HK-2 (cell line): ENCODE results near the gene SDK2.

Experiments used
- DNase-seq: peaks from one replicate; pipeline ENCODE4 v3.0.0-alpha.2; 2018; ENCODE audit not compliant: unreplicated experiment

Gene SDK2, protein sequence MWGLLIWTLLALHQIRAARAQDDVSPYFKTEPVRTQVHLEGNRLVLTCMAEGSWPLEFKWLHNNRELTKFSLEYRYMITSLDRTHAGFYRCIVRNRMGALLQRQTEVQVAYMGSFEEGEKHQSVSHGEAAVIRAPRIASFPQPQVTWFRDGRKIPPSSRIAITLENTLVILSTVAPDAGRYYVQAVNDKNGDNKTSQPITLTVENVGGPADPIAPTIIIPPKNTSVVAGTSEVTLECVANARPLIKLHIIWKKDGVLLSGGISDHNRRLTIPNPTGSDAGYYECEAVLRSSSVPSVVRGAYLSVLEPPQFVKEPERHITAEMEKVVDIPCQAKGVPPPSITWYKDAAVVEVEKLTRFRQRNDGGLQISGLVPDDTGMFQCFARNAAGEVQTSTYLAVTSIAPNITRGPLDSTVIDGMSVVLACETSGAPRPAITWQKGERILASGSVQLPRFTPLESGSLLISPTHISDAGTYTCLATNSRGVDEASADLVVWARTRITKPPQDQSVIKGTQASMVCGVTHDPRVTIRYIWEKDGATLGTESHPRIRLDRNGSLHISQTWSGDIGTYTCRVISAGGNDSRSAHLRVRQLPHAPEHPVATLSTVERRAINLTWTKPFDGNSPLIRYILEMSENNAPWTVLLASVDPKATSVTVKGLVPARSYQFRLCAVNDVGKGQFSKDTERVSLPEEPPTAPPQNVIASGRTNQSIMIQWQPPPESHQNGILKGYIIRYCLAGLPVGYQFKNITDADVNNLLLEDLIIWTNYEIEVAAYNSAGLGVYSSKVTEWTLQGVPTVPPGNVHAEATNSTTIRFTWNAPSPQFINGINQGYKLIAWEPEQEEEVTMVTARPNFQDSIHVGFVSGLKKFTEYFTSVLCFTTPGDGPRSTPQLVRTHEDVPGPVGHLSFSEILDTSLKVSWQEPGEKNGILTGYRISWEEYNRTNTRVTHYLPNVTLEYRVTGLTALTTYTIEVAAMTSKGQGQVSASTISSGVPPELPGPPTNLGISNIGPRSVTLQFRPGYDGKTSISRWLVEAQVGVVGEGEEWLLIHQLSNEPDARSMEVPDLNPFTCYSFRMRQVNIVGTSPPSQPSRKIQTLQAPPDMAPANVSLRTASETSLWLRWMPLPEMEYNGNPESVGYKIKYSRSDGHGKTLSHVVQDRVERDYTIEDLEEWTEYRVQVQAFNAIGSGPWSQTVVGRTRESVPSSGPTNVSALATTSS (N-terminal part only)

DNA sequence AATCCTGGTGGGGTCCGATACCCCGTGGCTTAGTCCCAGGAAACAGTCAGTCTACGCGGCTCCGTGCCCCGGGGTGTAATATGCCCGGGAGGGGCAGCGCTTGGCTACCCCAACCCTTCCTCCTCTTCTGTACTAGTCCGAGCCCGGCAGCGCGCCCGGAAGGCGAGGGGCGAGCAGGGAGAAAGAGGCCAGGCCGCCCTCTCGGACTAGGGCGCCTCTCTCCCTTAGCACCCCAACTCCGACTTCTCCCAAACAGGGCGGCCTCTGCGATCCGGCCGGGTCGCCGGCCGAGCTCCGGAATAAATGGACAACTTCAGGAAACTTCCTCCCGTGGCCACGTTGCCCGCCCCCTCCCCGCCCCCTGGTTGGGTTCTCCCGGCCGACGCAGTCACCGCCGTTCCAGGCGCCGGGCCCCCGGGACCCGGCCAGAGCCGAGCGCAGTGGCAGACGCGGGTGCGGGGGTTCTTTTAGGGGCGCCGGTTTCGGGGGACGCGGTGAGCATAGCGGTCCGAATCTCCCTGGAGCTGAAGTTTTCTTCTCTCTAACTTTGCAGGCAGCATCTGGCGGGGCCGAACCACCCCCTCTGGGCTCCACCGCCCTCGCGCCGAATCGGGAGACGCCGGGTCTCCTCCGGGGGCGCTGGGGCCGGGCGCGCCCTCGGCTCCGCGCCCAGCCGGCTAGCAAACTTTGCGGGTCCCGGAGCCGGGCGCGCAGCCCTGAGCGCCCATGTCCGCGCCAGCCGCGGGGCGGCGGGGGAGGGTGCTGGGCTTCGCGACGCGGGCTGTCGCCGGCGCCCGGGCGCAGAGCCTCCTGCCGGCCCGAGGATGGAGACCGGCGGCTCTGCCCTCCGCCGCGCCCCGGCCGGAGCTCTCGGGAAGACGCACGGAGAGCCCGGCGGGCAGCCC is at the start of gene SDK2:
Gene SDK2 (minus strand): TSS at position 301 of the 905 bp plus-strand sequence. CDS start 357 bp downstream, outside the sequence.
- DNase-seq, result no peak

- DNase-seq, result no peak
These were observed 48.8 kb upstream of the SDK2 start for GRCh38 chr17:73693071-73693470.

DNA sequence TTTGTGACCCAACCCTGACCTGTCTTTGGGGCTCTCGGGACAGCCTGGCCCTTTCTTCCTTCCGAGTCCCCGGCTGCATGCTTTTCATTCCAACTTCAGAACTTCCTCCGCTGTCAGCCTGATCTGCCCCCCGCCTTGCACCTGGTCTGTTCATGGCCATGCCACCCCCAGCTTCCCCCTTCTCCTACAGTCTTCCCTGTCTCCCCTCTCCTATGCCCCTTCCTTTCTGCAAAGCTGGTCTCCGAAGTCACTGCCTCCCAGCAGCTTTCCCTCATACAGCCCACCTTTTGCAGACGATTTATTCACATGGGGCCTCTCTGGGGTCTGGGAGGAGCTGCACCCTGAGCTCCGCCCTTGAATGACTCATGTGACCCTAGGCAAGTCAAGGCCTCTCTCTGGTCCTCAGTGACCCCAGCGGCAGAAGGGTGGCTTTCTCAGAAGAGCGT is 47.1 kb upstream of the SDK2 start:
- DNase-seq, result no peak

DNA sequence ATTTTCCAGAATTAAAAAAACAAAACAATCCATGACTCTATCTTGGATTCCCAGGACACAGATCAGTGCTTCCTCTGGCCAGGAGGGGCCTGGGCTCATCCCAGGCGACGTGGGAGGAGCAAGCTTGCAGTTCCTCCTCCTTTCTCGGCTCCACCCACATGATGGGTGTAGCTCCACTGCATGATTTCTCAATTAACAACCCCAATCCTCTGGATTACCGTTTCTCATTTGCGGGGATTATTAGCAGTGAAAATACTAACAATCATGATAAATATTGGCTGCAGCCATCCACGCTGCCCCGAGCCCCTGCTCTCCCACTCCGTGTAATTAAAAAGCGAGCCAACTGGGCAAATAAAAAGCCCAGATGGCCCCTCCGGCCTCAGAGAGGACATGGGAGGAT is 46.4 kb upstream of the SDK2 start:
- no peak for DNase-seq

- DNase-seq, result no peak
These were observed 45.5 kb upstream of the SDK2 start for GRCh38 chr17:73689596-73690275.

- DNase-seq, result no peak
These were observed 42.7 kb upstream of the SDK2 start for GRCh38 chr17:73686961-73687360.

DNA sequence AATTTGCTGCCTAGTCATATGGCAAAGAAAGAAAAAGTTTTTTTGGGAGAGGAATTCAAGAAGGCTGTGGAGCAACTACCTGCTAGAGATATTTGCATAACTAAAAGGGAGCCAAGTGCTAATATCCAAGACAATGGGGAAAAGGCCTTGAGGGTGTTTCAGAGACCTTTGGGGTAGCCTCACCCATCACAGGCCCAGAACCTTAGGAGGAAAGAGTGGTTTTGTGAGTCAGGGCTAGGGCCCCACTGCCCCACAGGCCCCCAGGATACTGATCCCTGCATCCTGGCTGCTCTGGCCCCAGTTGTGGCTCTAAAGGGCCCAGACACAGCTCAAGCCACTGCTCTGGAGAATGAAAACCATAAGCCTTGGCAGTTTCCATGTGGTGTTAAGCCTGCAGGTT is 41.9 kb upstream of the SDK2 start:
- DNase-seq, result no peak

GRCh38 chr17:73684183-73684582 is 39.9 kb upstream of the SDK2 start:
- DNase-seq, result no peak

GRCh38 chr17:73683771-73684170 is 39.5 kb upstream of the SDK2 start:
- no peak for DNase-seq

DNA sequence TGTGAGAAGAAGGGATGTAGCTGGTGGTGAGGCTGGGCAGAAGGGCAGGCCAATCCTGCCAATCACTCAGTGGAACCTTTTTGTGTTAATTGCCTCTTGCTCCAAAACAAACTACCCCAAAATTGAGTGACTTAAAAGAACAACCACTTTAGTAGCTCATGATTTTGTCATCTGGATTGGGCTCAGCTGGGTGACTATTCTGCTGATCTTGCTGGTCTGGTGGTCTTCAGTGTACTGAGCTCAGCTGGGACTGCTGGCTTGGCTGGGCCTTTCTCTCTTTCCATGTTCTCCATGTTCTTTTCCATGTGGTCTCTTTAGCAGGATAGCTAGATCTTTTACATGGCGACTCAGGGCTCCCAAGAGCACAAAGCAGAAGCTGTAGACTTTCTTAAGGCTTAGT is 37.7 kb upstream of the SDK2 start:
- DNase-seq, result no peak

DNA sequence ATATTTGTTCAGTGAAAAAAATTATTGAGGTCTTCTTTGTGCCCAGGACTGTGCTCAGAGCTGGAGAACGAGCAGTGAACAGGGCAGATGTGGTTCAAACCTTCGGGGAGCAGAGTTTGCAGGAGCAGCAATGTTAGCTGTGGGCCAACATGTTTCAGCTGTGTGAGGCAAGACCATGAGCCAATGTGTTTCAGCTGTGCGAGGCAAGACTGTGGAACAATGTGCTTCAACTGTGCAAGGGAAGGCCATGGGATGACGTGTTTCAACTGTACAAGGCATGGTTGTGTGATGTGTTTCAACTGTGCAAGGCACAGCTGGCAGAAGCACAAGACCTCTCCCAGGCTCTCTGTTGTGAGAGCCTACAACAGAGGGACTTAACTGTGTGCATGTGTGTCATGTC is 35.2 kb upstream of the SDK2 start:
- DNase-seq, result no peak

- DNase-seq, result no peak
These were observed 34.8 kb upstream of the SDK2 start for GRCh38 chr17:73678999-73679398.

- DNase-seq, result no peak
These were observed 25.5 kb upstream of the SDK2 start for GRCh38 chr17:73669771-73670170.

- no peak for DNase-seq
These were observed 23.1 kb upstream of the SDK2 start for GRCh38 chr17:73667181-73667959.

GRCh38 chr17:73663614-73664013 is 19.4 kb upstream of the SDK2 start:
- no peak for DNase-seq

DNA sequence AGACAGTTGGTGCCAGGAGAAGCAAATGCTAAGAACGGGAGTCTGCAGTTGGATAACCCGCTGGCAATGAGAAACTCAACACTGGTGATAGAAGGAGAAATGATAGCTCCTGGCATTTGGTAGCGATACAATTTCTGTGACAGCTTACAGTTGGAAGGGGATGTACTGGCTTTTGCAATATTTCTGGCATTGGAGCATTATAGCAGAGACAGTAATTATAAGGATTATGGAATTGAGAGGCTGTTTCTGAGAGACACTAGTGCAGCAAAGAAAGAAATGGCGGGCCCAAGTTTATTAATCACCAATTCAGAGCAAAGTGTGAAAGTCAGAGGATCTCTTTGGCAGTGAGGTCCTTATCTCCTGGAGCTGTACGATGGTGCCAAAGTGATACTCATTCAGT is 16.1 kb upstream of the SDK2 start:
- DNase-seq, result no peak

DNA sequence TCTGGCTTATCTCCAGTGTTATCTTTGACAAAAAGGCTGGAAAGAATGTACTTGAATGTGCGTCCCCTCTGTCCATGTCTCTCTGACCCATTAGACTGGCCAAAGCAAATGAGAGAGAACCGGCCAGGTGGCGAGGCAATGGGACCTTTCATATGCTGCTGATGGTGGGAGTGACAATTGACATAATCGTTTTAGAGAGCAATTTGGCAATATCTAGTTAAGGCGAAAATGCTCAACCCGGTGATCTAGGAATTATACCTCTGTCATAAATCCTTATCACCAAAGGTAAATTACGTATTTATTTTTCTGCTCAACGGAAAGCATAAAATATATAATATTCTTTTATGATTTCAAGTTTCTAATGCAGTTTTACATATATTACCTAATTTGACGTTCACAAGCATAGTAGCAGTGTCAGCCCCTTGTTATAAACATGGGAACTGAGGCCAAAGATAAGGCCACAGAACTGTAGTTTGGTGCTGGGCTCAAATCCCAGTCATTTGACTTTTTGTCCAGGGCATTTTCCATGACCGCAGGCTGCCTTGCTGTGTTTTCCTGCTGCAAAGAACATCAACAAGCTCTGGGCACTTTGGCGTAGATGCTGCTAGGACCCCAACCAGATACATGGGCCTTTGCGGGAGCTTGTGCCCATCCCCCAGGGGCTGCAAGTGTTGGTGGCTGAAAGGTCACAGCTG is 14.7 kb upstream of the SDK2 start:
- no peak for DNase-seq

- peak; percentile 32 for DNase-seq
These were observed 13.3 kb upstream of the SDK2 start for GRCh38 chr17:73657473-73658116.

- DNase-seq, result no peak
These were observed 10.0 kb upstream of the SDK2 start for GRCh38 chr17:73654241-73654640.
